NCI-H345 (cell line): ENCODE measurements around the gene SMIM14.
"Not testable (repeated sequence)": the region's sequence is repeated elsewhere in the genome, so short reads cannot be mapped to it uniquely, and the experiment has no call there.

Source experiments
- DNase-seq: peaks from one replicate; lab custom pipeline; 2025; lab: John Stamatoyannopoulos, UW

Gene SMIM14

GRCh38 chr4:39642885-39643552, 4.4 kb upstream of the SMIM14 start:
- no peak for DNase-seq

DNA sequence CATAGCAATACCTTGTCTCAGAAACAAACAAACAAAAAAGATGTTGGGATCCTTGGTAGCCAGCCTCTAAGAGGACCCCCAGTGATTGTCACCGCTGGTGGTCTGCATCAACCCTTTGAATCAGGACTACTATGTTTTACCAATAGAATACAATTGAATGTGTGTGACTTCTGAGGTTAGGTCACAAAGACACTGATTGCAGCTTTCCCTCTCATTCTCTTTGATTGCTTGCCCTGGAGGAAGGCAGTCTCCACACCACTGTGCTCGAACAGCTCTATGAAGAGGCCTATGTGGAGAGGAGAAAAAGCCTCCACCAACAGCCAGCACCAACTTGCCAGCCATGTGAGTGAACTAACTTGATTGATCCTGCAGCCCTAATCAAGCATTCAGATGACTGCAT, 2.8 kb upstream of the SMIM14 start:
- DNase-seq = no peak

GRCh38 chr4:39637586-39638353, 895 bp downstream of the SMIM14 start:
- DNase-seq = peak; percentile 46

DNA sequence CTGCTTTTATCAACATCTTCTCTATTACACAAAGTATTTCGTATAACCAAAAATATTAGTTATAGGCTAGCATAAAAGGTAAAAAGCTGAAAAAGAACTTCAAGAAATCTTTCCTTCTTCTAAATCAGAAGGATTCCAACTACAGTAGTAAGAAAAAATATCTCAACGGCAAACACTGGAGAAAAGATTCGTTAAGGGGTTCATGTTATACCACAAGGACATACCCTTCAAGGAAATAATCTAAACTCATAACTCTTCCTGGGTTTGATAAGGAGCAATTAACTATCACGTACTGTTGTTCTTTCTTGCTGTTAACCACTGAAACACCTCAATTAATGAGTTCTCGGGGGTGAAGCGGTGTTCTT, 1.5 kb downstream of the SMIM14 start:
- DNase-seq = no peak

DNA sequence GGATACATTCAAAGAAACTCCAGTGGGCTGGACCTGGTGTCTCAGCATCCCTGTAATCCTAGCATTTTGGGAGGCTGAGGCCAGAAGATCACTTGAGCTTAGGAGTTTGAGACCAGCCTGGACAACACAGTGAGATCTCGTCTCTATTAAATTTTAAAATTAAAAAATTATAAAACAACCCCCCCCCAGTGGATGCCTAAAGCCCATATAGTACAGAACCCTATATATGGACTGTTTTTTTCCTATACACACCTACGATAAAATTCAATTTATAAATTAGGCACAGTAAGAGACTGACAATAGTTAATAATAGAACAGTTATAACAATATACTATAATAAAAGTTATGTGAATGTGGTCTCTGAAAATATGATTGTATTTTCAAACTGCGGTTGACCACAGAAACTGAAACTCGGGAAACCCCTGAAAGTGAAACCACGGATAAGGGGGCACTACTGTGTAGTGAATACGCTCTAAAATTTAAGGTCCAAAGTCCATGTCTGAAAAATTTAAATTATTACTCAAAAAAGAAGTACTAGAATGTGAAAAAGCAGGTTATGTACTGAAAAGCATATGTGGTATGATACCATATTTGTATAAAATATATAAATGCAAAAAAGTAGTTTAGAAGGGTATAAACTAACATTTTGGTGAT, 2.0 kb downstream of the SMIM14 start:
- DNase-seq = no peak

GRCh38 chr4:39635023-39635422, 3.6 kb downstream of the SMIM14 start:
- no peak for DNase-seq

DNA sequence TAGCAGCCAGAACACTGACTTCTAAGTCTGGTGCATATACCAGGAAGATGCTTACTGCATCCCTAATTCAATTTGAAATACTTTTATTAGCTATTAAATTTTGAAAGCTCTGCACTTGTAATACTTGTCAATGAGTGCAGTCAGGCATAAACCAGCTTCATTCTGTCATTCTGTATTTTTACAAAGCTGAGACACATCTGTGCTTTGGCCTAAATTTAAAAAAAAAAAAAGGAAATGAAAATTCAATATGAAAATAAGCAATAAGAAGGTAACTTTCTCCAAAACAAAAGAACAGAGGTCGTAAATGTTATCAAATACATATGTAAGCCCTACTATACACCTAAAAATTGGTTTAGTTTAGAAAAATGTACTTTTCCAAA, 7.0 kb downstream of the SMIM14 start:
- DNase-seq = no peak

GRCh38 chr4:39627413-39627812, 11.3 kb downstream of the SMIM14 start:
- no peak for DNase-seq

DNA sequence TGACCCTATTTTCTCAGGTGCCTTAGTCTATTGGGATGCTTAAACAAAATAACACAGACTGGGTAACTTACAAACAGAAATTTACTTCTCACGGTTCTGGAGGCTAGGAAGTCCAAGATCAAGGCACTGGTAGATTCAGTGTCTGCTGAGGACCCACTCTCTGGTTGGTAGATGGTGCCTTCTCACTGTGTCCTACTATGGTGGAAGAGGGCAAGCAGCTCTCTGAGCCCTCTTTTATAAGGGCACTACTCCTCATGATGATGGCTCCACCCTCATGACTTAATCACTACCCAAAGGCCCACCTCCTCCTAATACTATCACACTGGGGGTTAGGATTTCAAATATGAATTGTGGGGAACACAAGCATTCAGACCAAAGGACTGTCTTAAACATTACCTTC, 11.8 kb downstream of the SMIM14 start:
- no peak for DNase-seq

- DNase-seq = no peak
Observed at GRCh38 chr4:39626261-39626660, 12.4 kb downstream of the SMIM14 start.

DNA sequence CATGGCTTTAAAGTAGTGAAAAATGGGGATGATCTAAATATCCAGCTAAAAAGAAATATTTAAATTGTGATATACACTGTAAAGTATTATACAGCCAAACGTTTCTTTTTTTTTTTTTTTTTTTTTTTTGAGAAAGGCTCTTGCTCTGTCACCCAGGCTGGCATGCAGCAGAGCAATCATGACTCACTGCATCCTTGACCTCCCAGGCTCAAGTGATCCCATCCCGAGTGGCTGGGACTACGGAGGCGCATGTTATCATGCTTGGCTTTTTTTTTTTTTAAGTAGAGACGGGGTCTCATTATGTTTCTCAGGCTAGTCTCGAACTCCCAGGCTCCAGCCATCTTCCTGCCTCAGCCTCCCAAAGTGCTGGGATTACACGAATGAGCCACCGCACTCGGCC, 17.1 kb downstream of the SMIM14 start:
- DNase-seq = no peak

DNA sequence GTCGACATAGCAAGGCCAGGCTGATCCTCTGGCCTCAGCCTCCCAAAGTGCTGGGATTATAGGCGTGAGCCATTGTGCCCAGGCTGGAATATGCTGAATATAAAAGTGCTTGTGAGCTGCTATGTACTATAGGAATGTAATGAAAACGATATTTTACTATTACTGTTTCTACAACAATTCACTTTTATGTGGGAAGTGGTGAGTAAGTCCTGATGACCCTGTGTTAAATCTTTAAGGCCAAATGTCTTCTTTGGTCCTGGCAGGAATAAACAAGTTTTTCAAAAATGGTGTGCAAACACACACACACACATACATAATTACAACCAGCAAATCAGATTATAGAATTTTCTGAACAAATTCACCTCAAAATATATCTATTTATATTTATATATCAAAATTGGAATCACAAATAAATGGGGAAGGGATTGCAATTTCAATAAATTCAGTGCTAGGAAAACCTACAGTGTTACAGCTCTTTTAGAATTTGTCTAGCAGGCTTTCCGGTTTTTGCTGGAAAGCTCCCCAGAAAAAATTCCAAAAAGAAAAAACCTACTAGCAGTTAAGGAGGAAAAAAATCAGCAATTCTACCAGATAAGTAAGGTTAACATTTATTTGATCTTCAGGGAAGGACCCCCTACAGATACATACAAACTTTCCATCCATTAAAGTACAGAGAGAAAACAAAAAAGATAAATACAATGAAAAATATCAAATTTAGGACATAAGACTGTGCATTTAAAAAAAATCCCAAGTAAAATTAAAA, 17.9 kb downstream of the SMIM14 start:
- DNase-seq = no peak

GRCh38 chr4:39617534-39617933, 21.1 kb downstream of the SMIM14 start:
- no peak for DNase-seq

DNA sequence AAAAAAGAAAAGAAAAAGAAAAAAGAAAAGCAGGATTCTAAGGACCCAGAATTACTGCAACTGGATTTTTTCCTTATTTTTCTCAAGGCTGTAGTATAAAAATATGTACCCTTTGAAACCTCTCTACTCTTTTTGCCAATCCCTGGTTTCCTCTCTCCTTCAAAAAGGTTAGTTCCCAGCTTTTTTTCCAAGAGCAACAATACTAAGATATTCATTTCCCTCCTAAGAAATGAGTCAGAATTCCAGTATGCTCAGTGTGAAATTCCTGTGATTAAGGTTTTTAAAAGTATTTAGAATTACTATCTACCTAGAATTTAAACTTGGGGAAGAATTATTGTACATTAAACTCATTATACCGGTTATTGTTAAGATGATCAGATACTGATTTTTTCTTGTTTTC, 22.0 kb downstream of the SMIM14 start:
- DNase-seq = no peak

DNA sequence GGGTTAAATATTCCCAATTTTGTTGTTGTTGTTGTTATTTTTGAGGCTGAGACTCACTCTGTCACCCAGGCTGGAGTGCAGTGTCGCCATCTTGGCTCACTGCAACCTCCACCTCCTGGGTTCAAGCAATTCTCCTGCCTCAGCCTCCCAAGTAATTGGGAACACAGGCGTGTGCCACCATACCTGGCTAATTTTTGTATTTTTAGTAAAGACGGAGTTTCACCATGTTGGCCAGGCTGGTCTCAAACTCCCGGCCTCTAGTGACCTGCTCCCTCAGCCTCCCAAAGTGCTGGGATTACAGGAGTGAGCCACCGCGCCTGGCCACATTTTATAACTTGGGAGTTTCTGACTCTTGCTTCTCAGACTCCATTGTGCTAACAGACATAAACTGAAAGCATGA, 22.6 kb downstream of the SMIM14 start:
- DNase-seq = not testable (repeated sequence)

DNA sequence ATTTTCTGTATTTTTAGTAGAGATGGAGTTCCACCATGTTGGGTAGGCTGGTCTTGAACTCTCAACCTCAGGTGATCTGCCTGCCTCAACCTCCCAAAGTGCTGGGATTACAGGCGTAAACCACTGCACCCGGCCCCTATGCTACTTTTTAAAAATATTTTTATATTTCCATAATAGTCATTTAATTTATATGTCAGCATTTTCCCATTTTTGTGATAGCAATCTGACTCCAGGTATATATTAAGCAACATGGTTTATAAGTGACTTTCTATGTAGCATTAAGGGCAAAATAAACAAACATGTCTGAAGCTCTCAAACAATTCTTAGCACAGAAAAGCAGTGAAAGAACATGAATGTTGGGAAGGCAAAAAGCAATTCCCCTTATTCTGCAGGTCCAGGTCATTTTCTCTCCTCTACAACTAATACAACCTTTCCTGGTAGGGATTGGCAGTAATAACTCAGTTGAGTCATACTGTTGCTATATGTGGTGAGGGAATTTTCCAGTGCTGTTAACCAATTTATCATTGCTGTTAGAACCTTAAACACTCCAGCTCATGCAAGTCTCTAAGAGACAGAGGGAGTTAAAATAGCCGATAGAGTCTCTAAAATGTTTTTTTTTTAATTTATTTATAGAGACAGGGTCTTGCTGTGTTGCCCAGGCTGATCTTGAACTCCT, 24.0 kb downstream of the SMIM14 start:
- DNase-seq = no peak

GRCh38 chr4:39613093-39613656, 25.5 kb downstream of the SMIM14 start:
- no peak for DNase-seq

- DNase-seq = no peak
Observed at GRCh38 chr4:39609454-39609931, 29.2 kb downstream of the SMIM14 start.

GRCh38 chr4:39608451-39608850, 30.2 kb downstream of the SMIM14 start:
- DNase-seq = no peak

GRCh38 chr4:39606747-39607146, 31.9 kb downstream of the SMIM14 start:
- DNase-seq = no peak

DNA sequence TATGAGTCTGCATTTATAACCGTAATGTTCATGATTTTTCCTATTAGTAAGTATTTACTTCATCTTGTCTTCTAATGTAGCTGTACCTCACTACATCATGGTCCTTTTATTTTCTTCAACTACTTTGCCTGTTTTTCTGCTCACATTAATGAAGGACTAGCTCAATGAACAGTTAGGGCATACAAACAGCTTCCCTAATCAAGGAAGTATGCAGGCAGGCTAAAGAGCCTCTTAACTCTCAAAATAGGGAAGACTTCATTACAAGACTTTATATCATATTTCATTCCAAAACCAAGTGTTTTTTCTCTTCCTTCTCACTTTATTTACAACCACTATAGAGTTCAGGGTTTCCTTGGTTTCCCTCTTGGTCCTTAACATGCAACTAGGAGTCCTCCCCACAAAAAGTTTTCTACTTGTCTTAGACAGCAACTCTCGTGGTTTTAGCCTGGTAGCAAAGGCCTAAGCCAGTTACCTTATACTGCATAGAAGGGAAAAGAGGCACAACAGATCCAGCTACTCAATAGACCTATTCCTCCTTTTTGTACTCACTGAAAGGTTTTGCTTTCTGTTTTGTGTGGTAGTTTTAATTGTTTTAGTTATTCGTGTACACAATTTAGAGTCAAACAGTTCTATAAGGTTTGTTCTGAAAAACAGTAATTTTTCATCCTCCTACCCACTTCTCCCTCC, 40.8 kb downstream of the SMIM14 start:
- DNase-seq = no peak
